CD4-positive, alpha-beta T cell treated with Interferon gamma for 1 hour (primary cell): ENCODE measurements around the gene KLHL36.

Experiments
- DNase-seq: peaks from one replicate; pipeline ENCODE4 v3.0.0-alpha.2; 2020

KLHL36 gene

GRCh38 chr16:84648595-84649510, 542 bp downstream of the KLHL36 start:
- peak; percentile 34 for DNase-seq

- no peak for DNase-seq
These were observed 1.2 kb downstream of the KLHL36 start for GRCh38 chr16:84649511-84649861.

- DNase-seq: no peak
These were observed 2.0 kb downstream of the KLHL36 start for GRCh38 chr16:84650062-84650991.

GRCh38 chr16:84652566-84652965, 4.3 kb downstream of the KLHL36 start:
- peak; percentile 19 for DNase-seq

GRCh38 chr16:84654238-84654637, 5.9 kb downstream of the KLHL36 start:
- no peak for DNase-seq

GRCh38 chr16:84654998-84655397, 6.7 kb downstream of the KLHL36 start:
- no peak for DNase-seq

GRCh38 chr16:84656649-84657048, 8.3 kb downstream of the KLHL36 start:
- DNase-seq: no peak

- DNase-seq: no peak
These were observed 9.0 kb downstream of the KLHL36 start for GRCh38 chr16:84657229-84657837.

GRCh38 chr16:84658690-84659089, 10.4 kb downstream of the KLHL36 start:
- no peak for DNase-seq

GRCh38 chr16:84659656-84660300, 11.5 kb downstream of the KLHL36 start:
- DNase-seq: no peak

- no peak for DNase-seq
These were observed 12.7 kb downstream of the KLHL36 start for GRCh38 chr16:84660973-84661372.

GRCh38 chr16:84661418-84662060, 13.2 kb downstream of the KLHL36 start:
- DNase-seq: no peak

GRCh38 chr16:84662471-84662870, 14.2 kb downstream of the KLHL36 start:
- DNase-seq: no peak

- DNase-seq: no peak
These were observed 15.3 kb downstream of the KLHL36 start for GRCh38 chr16:84663433-84664101.

- no peak for DNase-seq
These were observed 17.0 kb downstream of the KLHL36 start for GRCh38 chr16:84665359-84665758.

GRCh38 chr16:84665843-84666242, 17.5 kb downstream of the KLHL36 start:
- DNase-seq: no peak

GRCh38 chr16:84667600-84668309, 19.4 kb downstream of the KLHL36 start:
- no peak for DNase-seq

- no peak for DNase-seq
These were observed 21.8 kb downstream of the KLHL36 start for GRCh38 chr16:84670063-84670462.

- peak; percentile 69 for DNase-seq
These were observed 24.2 kb downstream of the KLHL36 start for GRCh38 chr16:84672276-84673202.

- no peak for DNase-seq
These were observed 24.9 kb downstream of the KLHL36 start for GRCh38 chr16:84673203-84673535.
